HG03175 (cell line): ENCODE measurements around the gene ADAMTS12.

Source experiments
- ATAC-seq: cut with Tn5 transposase; IDR thresholded peaks from one replicate; pipeline ENCODE4 v1.9.1; 2021; ENCODE audit warnings: mild to moderate bottlenecking, moderate library complexity; ENCODE audit not compliant: unreplicated experiment

Gene ADAMTS12

GRCh38 chr5:33806738-33807442 is 84.9 kb downstream of the ADAMTS12 start:
- no peak for ATAC-seq

- no peak for ATAC-seq
Measured at GRCh38 chr5:33801292-33801691, 90.5 kb downstream of the ADAMTS12 start.

- no peak for ATAC-seq
Measured at GRCh38 chr5:33800241-33800950, 91.4 kb downstream of the ADAMTS12 start.

GRCh38 chr5:33795496-33795895 is 96.3 kb downstream of the ADAMTS12 start:
- no peak for ATAC-seq

- no peak for ATAC-seq
Measured at GRCh38 chr5:33794550-33795181, 97.1 kb downstream of the ADAMTS12 start.

GRCh38 chr5:33793836-33794549 is 97.8 kb downstream of the ADAMTS12 start:
- no peak for ATAC-seq

GRCh38 chr5:33793276-33793675 is 98.5 kb downstream of the ADAMTS12 start:
- no peak for ATAC-seq

GRCh38 chr5:33792559-33792958 is 99.2 kb downstream of the ADAMTS12 start:
- no peak for ATAC-seq

- no peak for ATAC-seq
Measured at GRCh38 chr5:33789567-33789957, 102.2 kb downstream of the ADAMTS12 start.

GRCh38 chr5:33788922-33789566 is 102.7 kb downstream of the ADAMTS12 start:
- ATAC-seq, result no peak

GRCh38 chr5:33785571-33785970 is 106.2 kb downstream of the ADAMTS12 start:
- ATAC-seq, result no peak

- no peak for ATAC-seq
Measured at GRCh38 chr5:33781286-33781685, 110.5 kb downstream of the ADAMTS12 start.

- ATAC-seq, result no peak
Measured at GRCh38 chr5:33776151-33776660, 115.6 kb downstream of the ADAMTS12 start.

- no peak for ATAC-seq
Measured at GRCh38 chr5:33774341-33774740, 117.4 kb downstream of the ADAMTS12 start.

- no peak for ATAC-seq
Measured at GRCh38 chr5:33772380-33772897, 119.4 kb downstream of the ADAMTS12 start.

GRCh38 chr5:33769968-33770367 is 121.8 kb downstream of the ADAMTS12 start:
- ATAC-seq, result no peak

GRCh38 chr5:33769196-33769595 is 122.6 kb downstream of the ADAMTS12 start:
- no peak for ATAC-seq

GRCh38 chr5:33766023-33766422 is 125.8 kb downstream of the ADAMTS12 start:
- no peak for ATAC-seq

GRCh38 chr5:33764786-33765185 is 127.0 kb downstream of the ADAMTS12 start:
- ATAC-seq, result no peak

GRCh38 chr5:33763435-33763834 is 128.4 kb downstream of the ADAMTS12 start:
- no peak for ATAC-seq
